Measurements from ENCODE around the gene RPL38. TPM values are rescaled to one million over a fixed set of nuclear protein-coding genes. Genes with fewer than 3 reads are reported as not detected.

RPL38 gene
- total RNA-seq, 1 donor from 2014 or later, result 600 TPM

DNA sequence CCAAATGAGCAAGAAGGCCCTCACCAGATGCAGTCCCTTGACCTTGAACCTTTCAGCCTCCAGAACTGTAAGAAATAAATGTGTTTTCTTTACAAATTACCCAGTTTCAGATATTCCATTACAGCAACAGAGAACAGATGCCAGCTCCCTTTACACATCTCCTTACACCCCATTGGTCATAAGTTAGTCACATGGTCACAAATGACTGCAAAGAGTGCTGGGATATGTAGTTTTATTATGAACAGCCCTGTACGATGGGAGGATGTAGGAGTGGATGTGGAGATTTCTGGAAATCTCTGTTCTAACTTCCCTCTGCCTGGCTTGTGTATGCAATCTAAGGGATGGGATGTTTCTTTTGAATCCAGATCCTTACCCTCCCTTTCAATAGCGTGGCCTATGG, 13.3 kb upstream of the RPL38 start:
- Mint-ChIP-seq H3K27me3 (ENCODE audit: unreplicated experiment) (peaks cover 5% of the 10 kb centered on the region), H3K36me3 (ENCODE audit: unreplicated experiment) (no peaks in the 10 kb centered on the region), H3K4me1 (ENCODE audit: low read depth, unreplicated experiment) (peaks cover 66% of the 10 kb centered on the region), H3K9me3 (ENCODE audit: unreplicated experiment) (peaks cover 5% of the 10 kb centered on the region), H3K27ac (ENCODE audit: unreplicated experiment) (peak overlapping the region; percentile 65), H3K4me3 (ENCODE audit: unreplicated experiment) (no peak overlapping the region)
- DNase-seq, result no peak
- TF ChIP-seq, protein P1, sequence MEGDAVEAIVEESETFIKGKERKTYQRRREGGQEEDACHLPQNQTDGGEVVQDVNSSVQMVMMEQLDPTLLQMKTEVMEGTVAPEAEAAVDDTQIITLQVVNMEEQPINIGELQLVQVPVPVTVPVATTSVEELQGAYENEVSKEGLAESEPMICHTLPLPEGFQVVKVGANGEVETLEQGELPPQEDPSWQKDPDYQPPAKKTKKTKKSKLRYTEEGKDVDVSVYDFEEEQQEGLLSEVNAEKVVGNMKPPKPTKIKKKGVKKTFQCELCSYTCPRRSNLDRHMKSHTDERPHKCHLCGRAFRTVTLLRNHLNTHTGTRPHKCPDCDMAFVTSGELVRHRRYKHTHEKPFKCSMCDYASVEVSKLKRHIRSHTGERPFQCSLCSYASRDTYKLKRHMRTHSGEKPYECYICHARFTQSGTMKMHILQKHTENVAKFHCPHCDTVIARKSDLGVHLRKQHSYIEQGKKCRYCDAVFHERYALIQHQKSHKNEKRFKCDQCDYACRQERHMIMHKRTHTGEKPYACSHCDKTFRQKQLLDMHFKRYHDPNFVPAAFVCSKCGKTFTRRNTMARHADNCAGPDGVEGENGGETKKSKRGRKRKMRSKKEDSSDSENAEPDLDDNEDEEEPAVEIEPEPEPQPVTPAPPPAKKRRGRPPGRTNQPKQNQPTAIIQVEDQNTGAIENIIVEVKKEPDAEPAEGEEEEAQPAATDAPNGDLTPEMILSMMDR (IDR thresholded peaks at IDR 0.05; ENCODE audit: partially characterized antibody, unreplicated experiment), result no peak

DNA sequence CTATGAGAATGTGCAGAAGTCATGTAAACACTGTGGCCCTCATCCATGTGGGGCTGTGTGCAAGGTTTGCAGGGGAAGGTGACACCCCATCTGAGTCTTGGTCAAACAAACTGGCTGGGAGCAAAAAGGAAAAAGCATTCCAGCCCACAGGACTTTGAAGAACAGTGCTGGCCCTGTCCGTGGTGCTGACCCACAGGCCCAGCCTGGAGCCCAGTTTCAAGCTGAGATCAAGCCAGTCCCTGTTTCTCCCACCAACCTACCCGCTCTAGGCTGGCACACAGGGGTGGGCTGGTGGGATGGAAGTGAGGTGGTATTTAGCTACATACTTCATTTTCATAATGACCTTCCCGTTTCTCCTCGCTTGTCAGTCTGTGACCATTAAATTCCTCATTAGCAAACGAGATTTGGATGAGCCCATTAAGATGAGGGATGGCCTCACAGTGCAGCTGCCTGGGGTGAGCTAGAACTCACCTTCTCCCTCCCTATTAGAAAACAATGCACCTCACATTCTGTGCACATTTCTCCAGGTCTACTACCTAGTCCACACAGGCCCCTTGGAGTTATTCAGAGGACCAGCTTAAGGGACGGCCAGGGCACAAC, 12.6 kb upstream of the RPL38 start:
- Mint-ChIP-seq H3K27me3 (ENCODE audit: unreplicated experiment) (peaks cover 5% of the 10 kb centered on the region), H3K4me1 (ENCODE audit: low read depth, unreplicated experiment) (peaks cover 70% of the 10 kb centered on the region), H3K4me3 (ENCODE audit: unreplicated experiment) (no peak overlapping the region), H3K36me3 (ENCODE audit: unreplicated experiment) (no peaks in the 10 kb centered on the region), H3K9me3 (ENCODE audit: unreplicated experiment) (peaks cover 7% of the 10 kb centered on the region), H3K27ac (ENCODE audit: unreplicated experiment) (no peak overlapping the region)
- DNase-seq, result no peak
- TF ChIP-seq, protein P1 (IDR thresholded peaks at IDR 0.05; ENCODE audit: partially characterized antibody, unreplicated experiment), result no peak

DNA sequence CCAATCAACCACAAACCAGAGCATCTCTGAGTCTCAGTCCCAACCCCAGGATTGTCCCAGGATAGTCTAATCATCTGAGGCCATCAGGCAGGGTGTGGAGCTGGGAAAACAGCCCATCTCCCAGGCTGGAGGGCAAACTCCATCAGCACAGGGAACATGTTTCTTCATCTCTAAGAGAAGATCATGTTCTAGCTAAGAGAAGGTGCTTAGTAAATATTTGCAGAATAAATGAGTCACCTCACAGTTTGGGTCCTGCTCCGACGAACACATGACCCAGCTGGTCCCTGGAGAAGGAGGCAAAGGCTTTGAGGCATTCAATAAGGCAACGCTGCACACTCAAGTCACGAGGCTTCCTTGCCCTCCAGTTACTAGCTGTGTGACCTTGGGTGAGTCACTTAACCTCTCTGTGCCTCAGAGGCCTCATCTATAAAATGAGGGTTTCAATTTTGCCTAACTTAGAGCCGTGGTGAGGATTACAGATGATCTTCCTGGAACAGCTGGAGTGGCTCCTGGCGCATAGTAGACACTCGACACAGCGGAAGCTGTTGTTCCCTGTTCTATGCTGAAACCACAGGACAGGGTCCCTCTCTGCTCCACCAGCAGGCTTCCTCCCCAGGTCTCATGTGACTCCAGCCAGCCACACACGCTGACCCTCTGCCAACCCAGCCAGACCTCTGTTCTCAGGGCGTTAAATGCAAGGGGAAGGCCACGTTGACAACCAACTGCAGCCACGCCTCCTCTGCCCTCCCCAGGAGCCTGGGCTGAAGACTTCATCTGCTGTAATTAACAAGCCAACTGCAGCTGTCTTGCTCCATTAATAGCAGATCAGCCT, 10.3 kb upstream of the RPL38 start:
- TF ChIP-seq, protein P1 (IDR thresholded peaks at IDR 0.05; ENCODE audit: partially characterized antibody, unreplicated experiment), result no peak
- H3K9me3 Mint-ChIP-seq (ENCODE audit: unreplicated experiment), result peaks cover 15% of the 10 kb centered on the region
- peak; percentile 64 for DNase-seq
- H3K36me3 Mint-ChIP-seq (ENCODE audit: unreplicated experiment), result no peaks in the 10 kb centered on the region
- peaks cover 12% of the 10 kb centered on the region for H3K27me3 Mint-ChIP-seq (ENCODE audit: unreplicated experiment)
- peaks cover 71% of the 10 kb centered on the region for H3K4me1 Mint-ChIP-seq (ENCODE audit: low read depth, unreplicated experiment)
- peak overlapping the region; percentile 30 for H3K4me3 Mint-ChIP-seq (ENCODE audit: unreplicated experiment)
- H3K27ac Mint-ChIP-seq (ENCODE audit: unreplicated experiment), result peak overlapping the region; percentile 77

DNA sequence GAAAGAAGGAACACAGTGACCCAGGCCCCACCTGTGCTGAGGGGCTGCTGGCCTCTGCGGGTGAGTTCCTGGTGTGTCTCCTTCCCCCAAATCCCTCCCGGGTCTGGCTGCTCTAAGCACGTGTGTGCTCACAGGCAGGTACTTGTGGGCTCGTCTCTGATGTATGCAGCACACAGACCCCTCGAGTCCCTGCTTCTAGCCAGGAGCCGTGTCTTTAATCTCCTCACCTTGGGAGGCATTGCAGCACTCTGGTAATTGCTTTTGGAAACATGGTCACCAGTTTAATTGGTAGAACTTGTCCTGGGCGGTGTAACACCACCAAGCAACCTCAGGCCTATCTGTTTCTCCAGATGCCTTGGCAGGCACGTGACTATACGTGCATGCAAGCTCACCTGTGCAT, 8.8 kb upstream of the RPL38 start:
- peak overlapping the region; percentile 23 for H3K27ac Mint-ChIP-seq (ENCODE audit: unreplicated experiment)
- no peak for DNase-seq
- TF ChIP-seq, protein P1 (IDR thresholded peaks at IDR 0.05; ENCODE audit: partially characterized antibody, unreplicated experiment), result no peak
- H3K27me3 Mint-ChIP-seq (ENCODE audit: unreplicated experiment), result peaks cover 12% of the 10 kb centered on the region
- H3K9me3 Mint-ChIP-seq (ENCODE audit: unreplicated experiment), result peaks cover 14% of the 10 kb centered on the region
- H3K4me3 Mint-ChIP-seq (ENCODE audit: unreplicated experiment), result peak overlapping the region; percentile 6
- H3K4me1 Mint-ChIP-seq (ENCODE audit: low read depth, unreplicated experiment), result peaks cover 73% of the 10 kb centered on the region
- no peaks in the 10 kb centered on the region for H3K36me3 Mint-ChIP-seq (ENCODE audit: unreplicated experiment)
